ENCODE results near the gene NCSTN.

DNA sequence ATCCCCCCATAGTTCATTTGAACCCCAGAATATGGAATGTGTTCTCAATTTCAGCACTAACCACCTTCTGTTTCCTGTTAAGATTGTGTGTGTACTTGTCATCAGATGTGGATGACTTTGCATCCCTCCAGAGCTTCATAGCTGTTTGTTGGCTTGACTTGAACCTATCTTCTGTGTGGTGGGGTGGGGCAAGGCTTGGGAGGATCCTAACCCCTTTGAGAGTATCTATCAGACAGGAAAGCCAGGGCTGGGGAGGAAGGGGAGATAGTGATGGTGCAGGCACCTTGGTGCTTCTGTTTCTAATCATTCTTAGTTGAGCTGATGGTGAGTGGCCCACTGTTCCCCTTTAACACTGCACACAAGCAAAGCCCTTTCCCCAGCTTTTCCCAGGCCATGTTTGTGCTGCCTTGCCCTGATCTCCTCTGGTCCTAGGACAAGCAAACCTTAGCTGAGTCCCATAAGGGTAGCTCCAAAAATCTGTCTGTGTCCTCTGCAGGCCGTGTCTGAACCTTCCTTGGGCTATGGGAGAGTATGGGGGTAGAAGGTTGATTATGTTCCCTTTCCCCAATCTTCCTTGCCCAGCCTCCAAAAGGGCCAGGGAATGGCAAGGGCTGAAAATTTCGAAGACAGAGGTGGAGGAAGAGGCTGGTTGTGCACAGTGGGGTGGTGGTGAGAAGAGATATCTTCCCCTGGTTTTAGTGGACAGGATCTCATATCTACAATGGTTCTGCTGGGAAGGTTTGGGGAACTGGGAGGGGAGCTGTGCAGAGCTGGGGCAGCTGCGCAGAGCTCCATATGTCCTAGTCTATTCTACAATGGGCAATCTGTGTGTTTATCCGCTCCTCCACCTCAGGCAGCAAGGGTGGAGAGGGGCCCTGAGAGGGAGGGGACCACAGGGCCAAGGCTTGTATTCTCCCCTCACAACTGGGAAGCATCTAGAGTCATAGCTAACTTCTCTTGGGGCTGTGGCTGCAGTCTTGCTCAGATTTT, 25.0 kb downstream of the NCSTN start:
- TF ChIP-seq GATA2 (IDR thresholded peaks at IDR 0.05; ENCODE audit: low read depth, low read length), result no peak
- TF ChIP-seq GATA3 (IDR thresholded peaks at IDR 0.05; ENCODE audit: low read depth, low read length), result no peak

All from SH-SY5Y (cell line).